Duodenal mucosa (tissue), 2 donors: Measurements from ENCODE around the gene EIF2B1.
A peak's percentile ranks its signal among the peaks of the same experiment; 100 is the strongest.
"Not testable (repeated sequence)": the region's sequence is repeated elsewhere in the genome, so short reads cannot be mapped to it uniquely, and the experiment has no call there.

Experiments
- H3K27ac ChIP-seq: one replicate; pipeline ENCODE4 v1.7.0; 2013; ENCODE audit warnings: low read depth, low read length
- H3K27me3 ChIP-seq, 2 donors: one replicate each; pipeline ENCODE4 v1.7.0; 2013; ENCODE audit warnings: low read length in 2 of 2, control low read depth in 1 of 2; ENCODE audit not compliant: insufficient read depth in 2 of 2, control insufficient read depth in 1 of 2
- H3K36me3 ChIP-seq, 2 donors: one replicate each; pipeline ENCODE4 v1.7.0; 2013; ENCODE audit warnings: low read length in 2 of 2, control low read depth in 1 of 2; ENCODE audit not compliant: insufficient read depth in 2 of 2, control insufficient read depth in 1 of 2
- H3K4me1 ChIP-seq, 2 donors: one replicate each; pipeline ENCODE4 v1.7.0; 2013; ENCODE audit warnings: low read length in 2 of 2, control low read depth in 1 of 2; ENCODE audit not compliant: insufficient read depth in 2 of 2, control insufficient read depth in 1 of 2
- H3K4me3 ChIP-seq, 2 donors: one replicate each; pipeline ENCODE4 v1.7.0; 2013; ENCODE audit warnings: low read length in 2 of 2, low read depth in 1 of 2
- H3K9ac ChIP-seq, 2 donors: one replicate each; pipeline ENCODE4 v1.7.0; 2013; ENCODE audit warnings: low read length in 2 of 2, low read depth in 1 of 2
- H3K9me3 ChIP-seq, 2 donors: one replicate each; pipeline ENCODE4 v1.7.0; 2013; ENCODE audit warnings: low read length in 2 of 2, control low read depth in 1 of 2; ENCODE audit not compliant: control insufficient read depth in 1 of 2

The EIF2B1 gene

GRCh38 chr12:123621101-123621500 is 12.4 kb downstream of the EIF2B1 start:
- no peak overlapping the region for H3K27ac ChIP-seq
- H3K27me3 ChIP-seq: no peaks in the 10 kb centered on the region
- peaks cover 40 to 83% of the 10 kb centered on the region in 2 donors for H3K36me3 ChIP-seq
- H3K4me1 ChIP-seq: no peaks in the 10 kb centered on the region
- no peaks in the 10 kb centered on the region for H3K9me3 ChIP-seq
- H3K4me3 ChIP-seq: no peak overlapping the region
- no peak overlapping the region for H3K9ac ChIP-seq

DNA sequence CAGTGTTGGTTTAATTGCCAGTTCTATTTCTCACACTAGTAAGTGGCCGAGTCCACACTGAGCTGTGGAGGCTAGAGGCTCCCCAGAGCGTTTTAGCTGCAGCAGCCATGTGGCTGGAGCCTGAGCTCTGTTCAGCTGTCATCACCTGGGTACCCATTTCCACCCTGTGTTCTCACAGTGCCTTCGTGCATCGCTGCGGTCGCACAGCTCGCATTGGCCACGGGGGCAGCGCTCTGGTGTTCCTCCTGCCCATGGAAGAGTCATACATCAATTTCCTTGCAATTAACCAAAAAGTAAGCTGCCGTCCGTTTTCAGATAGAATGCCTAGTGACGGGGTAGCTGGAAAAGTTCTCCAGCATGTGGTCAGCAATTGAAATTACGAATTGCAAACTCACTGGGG is 15.9 kb downstream of the EIF2B1 start:
- H3K9ac ChIP-seq: no peak overlapping the region
- H3K4me3 ChIP-seq: no peak overlapping the region
- H3K27ac ChIP-seq: no peak overlapping the region
- no peaks in the 10 kb centered on the region for H3K9me3 ChIP-seq
- H3K27me3 ChIP-seq: no peaks in the 10 kb centered on the region
- H3K4me1 ChIP-seq: no peaks in the 10 kb centered on the region
- peaks cover 57 to 88% of the 10 kb centered on the region in 2 donors for H3K36me3 ChIP-seq

DNA sequence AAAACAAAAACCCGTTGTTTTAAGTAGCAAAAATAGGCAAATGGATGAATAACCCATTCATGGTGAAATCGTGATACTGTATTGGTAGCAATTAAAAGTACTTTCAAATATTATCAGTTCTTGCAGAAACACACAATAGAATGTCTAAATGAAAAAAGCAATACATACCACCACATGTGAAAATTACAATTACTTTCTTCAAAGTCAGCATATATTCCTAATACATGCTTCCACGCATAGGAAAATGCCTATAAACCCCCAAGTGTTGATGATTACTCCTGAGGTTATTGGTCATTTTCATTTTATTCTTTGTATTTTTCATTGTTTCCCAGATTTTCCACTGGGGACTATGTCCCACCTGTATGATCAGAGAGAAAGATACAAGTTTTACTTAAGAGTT is 16.3 kb downstream of the EIF2B1 start:
- H3K9ac ChIP-seq: no peak overlapping the region
- no peaks in the 10 kb centered on the region for H3K4me1 ChIP-seq
- no peak overlapping the region for H3K27ac ChIP-seq
- no peaks in the 10 kb centered on the region for H3K27me3 ChIP-seq
- H3K36me3 ChIP-seq: peaks cover 59 to 88% of the 10 kb centered on the region in 2 donors
- H3K4me3 ChIP-seq: no peak overlapping the region
- H3K9me3 ChIP-seq: no peaks in the 10 kb centered on the region

DNA sequence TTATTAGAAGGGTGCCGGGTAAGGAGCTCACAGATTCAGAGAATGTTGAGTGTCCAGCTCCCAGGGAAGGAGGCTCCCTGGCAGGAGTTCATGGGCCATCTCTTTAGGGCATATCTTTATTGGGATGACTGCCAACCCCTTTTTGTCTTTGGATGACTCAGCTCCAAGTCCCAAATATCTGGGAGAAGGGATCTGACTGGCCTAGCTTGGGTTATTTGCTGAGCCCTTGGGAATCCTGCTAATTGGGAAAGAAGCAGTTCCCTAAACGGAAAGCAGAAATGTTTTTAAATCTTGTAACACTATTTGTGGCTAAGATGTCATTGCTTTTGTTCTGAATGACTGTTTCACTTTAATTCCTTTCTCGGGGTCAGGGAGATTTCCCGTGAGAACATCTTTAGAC is 19.0 kb downstream of the EIF2B1 start:
- no peak overlapping the region for H3K4me3 ChIP-seq
- no peaks in the 10 kb centered on the region for H3K9me3 ChIP-seq
- no peak overlapping the region for H3K27ac ChIP-seq
- H3K9ac ChIP-seq: no peak overlapping the region
- H3K27me3 ChIP-seq: no peaks in the 10 kb centered on the region
- peaks cover 54 to 85% of the 10 kb centered on the region in 2 donors for H3K36me3 ChIP-seq
- no peaks in the 10 kb centered on the region for H3K4me1 ChIP-seq

DNA sequence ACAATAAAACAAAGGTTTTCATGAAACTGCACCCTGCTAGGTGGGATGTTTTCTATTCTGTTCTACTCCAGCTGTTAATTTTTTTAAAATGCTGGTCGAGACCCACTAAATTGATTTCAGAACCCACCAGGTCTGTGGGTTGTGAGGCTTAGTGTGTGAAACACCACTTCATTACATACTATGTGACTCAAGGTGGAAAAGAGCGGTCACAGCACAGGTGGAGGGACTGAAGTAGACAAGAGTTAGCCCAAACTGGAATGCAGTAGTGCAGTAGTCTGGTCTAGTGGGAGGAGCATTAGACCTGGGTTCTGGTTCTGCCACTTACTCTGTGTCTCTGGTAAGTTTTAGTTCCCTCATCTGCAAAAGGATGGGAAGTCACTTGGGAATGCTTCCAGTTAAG is 19.4 kb downstream of the EIF2B1 start:
- Histone ChIP-seq H3K27me3 (no peaks in the 10 kb centered on the region), H3K36me3 (peaks cover 54 to 86% of the 10 kb centered on the region in 2 donors), H3K9ac (no peak overlapping the region), H3K4me1 (no peaks in the 10 kb centered on the region), H3K9me3 (no peaks in the 10 kb centered on the region), H3K4me3 (no peak overlapping the region), H3K27ac (no peak overlapping the region)

DNA sequence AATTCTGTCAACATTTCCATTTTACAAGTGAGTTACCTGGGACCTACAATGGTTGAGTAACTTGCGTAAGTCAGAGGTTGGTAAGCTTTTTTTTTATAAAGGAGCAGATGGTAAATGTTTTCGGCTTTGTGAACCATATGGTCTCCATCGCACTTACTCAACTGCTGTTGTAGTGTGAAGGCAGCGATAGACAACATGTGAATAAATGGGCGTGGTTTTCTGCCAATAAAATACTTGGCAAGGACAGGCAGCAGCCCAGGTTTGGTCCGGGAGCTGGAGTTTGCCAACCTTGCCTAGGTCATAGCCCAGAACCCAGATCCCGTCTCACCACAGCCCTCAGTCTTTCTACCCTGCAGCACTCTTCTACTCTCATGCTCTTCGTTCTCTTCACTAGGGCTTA is 25.3 kb downstream of the EIF2B1 start:
- H3K4me1 ChIP-seq: peaks cover under 1 to 1% of the 10 kb centered on the region in 2 donors
- H3K9ac ChIP-seq: no peak overlapping the region
- no peaks in the 10 kb centered on the region for H3K9me3 ChIP-seq
- no peak overlapping the region for H3K27ac ChIP-seq
- no peak overlapping the region for H3K4me3 ChIP-seq
- no peaks in the 10 kb centered on the region for H3K27me3 ChIP-seq
- peaks cover 48 to 74% of the 10 kb centered on the region in 2 donors for H3K36me3 ChIP-seq

GRCh38 chr12:123607756-123608155 is 25.7 kb downstream of the EIF2B1 start:
- Histone ChIP-seq H3K9ac (no peak overlapping the region), H3K27ac (no peak overlapping the region), H3K9me3 (no peaks in the 10 kb centered on the region), H3K4me1 (peaks cover 4 to 6% of the 10 kb centered on the region in 2 donors), H3K36me3 (peaks cover 47 to 70% of the 10 kb centered on the region in 2 donors), H3K4me3 (no peak overlapping the region), H3K27me3 (no peaks in the 10 kb centered on the region)

GRCh38 chr12:123603495-123603894 is 30.0 kb downstream of the EIF2B1 start:
- peaks cover 8 to 17% of the 10 kb centered on the region in 2 donors for H3K4me1 ChIP-seq
- not testable (repeated sequence) for H3K9ac ChIP-seq
- peaks cover 27 to 32% of the 10 kb centered on the region in 2 donors for H3K36me3 ChIP-seq

DNA sequence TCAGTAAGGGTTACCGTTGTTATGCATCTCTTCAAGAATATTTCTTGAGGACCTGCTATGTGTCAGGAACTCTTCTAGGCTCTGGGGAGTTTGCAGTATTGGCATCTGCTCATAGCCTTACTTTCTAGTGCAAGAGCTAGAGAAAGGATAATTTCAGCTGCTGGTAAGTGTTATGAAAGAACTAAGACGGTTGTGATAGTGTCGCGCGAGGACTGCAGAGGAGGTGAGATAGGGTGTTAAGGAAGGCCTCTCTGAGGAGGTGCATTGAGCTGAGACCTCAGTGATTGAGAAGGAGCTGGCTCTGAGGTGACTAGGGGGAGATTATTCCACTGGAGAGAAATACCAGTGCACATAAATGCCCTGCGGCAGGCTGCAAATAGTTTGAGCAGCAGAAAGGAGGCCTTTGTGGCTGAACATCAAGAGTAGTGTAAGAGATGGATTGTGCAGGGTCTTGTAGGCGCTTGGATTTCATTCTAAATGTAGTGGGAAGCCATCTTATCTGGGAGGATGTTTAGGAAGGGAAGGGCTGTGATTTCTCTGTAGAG is 30.8 kb downstream of the EIF2B1 start:
- peak overlapping the region; percentile 99 to 100 for H3K4me3 ChIP-seq
- H3K9me3 ChIP-seq: no peaks in the 10 kb centered on the region
- H3K27me3 ChIP-seq: no peaks in the 10 kb centered on the region
- H3K36me3 ChIP-seq: peaks cover 20 to 32% of the 10 kb centered on the region in 2 donors
- H3K4me1 ChIP-seq: peaks cover 8 to 17% of the 10 kb centered on the region in 2 donors
- peak overlapping the region; percentile 93 to 96 for H3K9ac ChIP-seq
- no peak overlapping the region for H3K27ac ChIP-seq

More at GRCh38 chr12:123603495-123603894, 30.0 kb downstream of the EIF2B1 start:
- not testable (repeated sequence) for H3K27ac ChIP-seq, H3K4me3 ChIP-seq, H3K27me3 ChIP-seq, H3K9me3 ChIP-seq

DNA sequence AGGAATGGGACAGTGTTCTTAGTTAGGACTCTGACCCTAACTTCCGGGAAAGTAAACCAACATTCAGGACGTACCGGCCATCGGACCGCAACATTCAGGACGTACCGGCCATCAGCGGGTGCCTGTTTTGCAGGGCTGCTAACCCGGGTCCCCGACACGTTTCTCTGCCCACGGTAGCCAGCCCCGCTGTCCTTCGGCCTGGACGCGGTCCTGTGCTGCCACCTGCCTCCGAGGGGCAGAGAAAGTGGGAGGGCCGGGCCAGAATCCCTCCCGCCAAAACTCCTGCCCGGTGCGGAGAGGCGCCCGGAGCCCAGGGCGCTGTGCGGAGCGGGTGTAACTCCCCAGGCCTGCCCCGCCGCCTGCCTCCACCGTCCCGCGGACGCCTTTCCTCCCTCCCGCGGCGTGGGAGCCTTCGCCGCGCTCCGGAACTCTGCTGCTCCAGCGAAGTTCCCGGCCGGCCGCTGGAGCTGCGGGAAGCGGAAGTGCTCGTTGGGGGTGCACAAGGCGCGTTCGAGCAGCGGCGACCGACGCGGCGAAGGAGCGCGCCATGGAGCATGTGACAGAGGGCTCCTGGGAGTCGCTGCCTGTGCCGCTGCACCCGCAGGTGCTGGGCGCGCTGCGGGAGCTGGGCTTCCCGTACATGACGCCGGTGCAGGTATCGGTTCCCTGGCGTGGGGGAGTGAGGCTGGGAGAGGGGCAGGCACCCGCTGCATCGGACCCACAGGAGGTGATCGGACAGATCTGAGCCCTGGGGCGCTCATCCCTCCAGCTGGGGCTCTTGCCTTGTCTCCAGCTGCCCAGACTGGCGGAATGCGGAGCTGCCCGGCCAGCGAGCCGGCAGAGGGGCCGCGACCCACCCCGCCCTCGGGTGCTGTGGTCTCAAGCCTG is 31.6 kb downstream of the EIF2B1 start, which contains the start of gene DDX55:
Gene DDX55 (plus strand): TSS at position 498 of the 888 bp plus-strand sequence. CDS start 50 bp downstream, at position 548.
- H3K9me3 ChIP-seq: no peaks in the 10 kb centered on the region
- H3K4me1 ChIP-seq: peaks cover 8 to 17% of the 10 kb centered on the region in 2 donors
- H3K27me3 ChIP-seq: no peaks in the 10 kb centered on the region
- H3K27ac ChIP-seq: peak within 1 kb of the TSS; percentile 89
- H3K4me3 ChIP-seq: peak within 1 kb of the TSS; percentile 99 to 100
- peak within 1 kb of the TSS; percentile 93 to 96 for H3K9ac ChIP-seq
- peaks cover 11 to 32% of the 10 kb centered on the region in 2 donors for H3K36me3 ChIP-seq
